Activated CD4-positive, alpha-beta T cell treated with anti-CD3 and anti-CD28 coated beads, Interleukin-2, amount 50 U/mL, for 16 hours (primary cell): ENCODE results near the gene TMCO4.
"Not testable (repeated sequence)": the region's sequence is repeated elsewhere in the genome, so short reads cannot be mapped to it uniquely, and the experiment has no call there.

Experiments used
- DNase-seq: peaks from one replicate; pipeline ENCODE4 v3.0.0-alpha.2; 2020

TMCO4 gene

GRCh38 chr1:19812875-19813642 is 13.3 kb upstream of the TMCO4 start:
- no peak for DNase-seq

DNA sequence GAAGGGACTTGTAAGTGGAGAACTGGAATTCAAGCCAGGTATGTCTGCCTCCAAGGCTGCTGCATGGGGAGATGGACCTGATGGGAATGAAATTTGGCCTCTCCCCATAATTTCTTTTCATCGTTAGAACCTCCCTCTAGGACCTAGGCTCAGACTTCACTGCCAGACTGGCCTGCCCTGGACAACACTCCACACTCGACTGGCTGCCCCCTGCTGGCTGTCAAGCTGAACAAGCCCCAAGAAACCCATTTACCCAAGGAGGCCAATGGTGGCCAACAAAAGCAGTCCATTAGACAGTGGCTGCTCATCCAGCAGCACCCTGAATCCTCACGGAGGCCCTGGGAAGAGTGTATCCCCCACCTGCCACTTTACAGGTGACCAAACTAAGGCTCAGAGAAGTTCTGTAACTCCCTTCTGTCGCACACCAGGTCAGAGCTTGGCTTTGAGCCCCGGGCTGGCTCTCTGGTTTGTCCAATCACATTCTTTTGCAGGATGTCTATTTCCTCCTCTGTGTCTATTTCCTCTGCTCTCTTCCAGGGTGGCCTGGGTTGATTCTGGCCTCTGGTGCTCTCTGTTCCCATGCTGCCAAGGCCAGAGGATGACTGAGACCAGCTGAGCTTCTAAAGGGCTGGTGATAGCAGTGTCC is 11.6 kb upstream of the TMCO4 start:
- peak; percentile 55 for DNase-seq

GRCh38 chr1:19809044-19809750 is 9.5 kb upstream of the TMCO4 start:
- no peak for DNase-seq

DNA sequence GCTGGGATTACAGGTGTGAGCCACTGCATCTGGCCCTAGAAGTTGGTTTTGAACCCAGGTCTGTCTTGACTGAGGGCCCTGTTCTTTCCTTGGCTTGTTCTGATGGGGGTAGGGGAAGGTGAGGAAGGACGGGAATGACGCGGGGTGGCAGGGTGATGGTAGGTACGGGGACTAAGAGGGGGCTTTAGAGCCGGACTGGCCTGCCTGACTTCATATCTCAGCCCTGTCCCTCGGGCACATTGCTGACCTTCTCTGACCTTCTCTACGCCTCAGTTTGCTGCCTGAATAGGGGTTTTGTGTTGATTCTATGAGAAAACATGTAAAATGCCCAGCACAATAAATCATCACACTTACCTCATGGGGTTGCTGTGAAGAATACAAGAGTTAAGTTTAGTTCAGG is 8.6 kb upstream of the TMCO4 start:
- DNase-seq: no peak

DNA sequence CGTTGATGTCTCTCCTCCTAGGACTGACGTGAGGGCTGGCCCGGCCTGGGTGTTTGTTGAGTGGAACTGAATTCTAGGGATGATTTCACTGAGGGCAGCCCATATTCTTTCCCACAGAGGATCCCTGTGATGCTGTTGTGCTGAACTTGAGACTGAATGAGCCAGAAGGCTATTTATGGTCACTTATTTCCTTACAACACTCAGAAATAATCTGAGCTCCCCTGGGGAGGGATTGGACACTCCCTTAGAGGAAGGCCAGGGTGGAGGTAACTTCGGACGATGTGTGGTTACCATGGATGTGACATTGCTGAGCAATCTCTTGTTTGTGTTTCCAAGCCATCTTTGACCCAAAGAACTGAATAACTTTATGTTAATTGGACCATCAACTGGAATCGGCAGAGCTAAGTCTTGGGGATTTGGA is 5.1 kb upstream of the TMCO4 start:
- DNase-seq: no peak

- no peak for DNase-seq
Measured at GRCh38 chr1:19802269-19802668, 2.6 kb upstream of the TMCO4 start.

DNA sequence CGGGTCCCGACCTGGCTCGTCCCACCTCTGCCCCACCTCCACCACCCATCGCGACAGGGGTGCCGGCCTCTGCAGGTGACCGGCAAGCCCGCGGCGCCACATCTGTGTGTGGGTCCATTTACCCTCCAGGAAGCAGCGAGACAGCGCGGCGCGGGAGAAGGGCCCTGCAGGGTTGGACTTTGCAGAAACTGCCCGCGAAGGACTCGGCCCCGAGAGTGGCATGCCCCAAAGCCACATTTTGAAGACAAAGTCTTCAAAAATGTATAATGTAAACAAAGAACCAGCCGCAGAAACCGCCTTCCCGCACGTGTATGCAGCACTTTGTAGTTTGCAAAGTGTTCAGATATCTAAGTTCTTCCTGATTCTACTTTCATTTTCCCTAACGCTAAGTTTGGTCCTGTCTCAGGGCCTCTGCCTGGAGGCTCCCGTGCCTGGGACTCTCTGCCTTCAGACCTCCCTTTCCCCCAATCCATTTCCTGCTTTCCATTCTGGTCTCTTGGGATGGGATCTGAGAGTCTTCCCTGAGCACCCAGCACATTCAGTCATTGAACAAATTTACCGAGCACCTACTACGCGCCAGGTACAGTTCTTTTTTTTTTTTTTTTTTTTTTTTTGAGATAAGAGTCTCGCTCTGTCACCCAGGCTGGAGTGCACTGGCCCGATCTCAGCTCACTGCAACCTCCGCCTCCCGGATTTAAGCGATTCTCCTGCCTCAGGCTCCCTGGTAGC is 524 bp upstream of the TMCO4 start:
- DNase-seq: peak; percentile 53

- DNase-seq: no peak
Measured at GRCh38 chr1:19798486-19799229, 1.1 kb downstream of the TMCO4 start.

GRCh38 chr1:19797827-19798226 is 1.9 kb downstream of the TMCO4 start:
- DNase-seq: no peak

- DNase-seq: no peak
Measured at GRCh38 chr1:19794583-19794982, 5.1 kb downstream of the TMCO4 start.

- DNase-seq: no peak
Measured at GRCh38 chr1:19793360-19794046, 6.2 kb downstream of the TMCO4 start.

GRCh38 chr1:19792237-19793002 is 7.3 kb downstream of the TMCO4 start:
- no peak for DNase-seq

DNA sequence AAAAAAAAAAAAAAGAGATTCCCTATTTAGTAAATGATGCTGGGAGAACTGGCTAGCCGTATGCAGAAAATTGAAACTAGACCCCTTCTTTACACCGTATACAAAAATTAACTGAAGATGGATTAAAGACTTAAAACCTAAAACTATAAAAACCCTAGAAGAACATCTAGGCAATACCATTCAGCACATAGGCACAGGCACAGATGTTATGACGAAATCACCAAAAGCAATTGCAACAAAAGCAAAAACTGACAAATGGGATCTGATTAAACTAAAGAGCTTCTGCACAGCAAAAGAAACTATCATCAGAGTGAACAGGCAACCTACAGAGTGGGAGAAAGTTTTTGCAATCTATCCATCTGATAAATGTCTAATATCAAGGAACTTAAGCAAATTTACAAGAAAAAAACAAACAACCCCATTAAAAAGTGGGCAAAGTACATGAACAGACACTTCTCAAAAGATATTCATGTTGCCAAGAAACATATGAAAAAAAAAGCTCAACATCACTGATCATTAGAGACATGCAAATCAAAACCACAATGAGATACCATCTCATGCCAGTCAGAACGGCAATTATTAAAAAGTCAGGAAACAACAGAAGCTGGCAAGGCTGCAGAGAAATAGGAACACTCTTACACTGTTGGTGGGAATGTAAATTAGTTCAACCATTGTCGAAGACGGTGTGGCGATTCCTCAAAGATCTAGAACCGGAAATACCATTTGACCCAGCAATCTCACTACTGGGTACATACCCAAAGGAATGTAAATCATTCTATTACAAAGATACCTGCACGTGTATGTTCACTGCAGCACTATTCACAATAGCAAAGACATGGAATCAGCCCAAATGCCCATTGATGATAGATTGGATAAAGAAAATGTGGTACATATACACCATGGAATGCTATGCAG is 9.4 kb downstream of the TMCO4 start:
- DNase-seq: not testable (repeated sequence)

GRCh38 chr1:19786988-19787423 is 12.7 kb downstream of the TMCO4 start:
- DNase-seq: no peak

DNA sequence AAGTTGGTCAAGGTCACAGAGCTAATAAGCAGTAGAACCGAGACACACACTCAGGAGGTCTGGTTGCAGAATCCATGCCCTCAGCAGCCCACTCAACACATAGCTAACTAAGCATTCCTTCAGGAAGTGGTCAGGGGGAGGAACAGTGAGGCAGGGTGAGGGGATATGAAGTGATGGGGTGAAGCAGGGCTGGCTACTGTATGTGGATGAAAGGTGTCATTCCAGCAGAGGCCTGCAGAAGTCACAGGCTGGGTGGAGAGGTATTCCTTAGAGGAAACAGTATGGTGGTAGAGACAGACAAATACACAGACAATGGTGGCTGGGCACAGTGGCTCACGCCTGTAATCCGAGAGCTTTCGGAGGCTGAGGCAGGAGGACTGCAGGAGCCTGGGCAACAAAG is 14.1 kb downstream of the TMCO4 start:
- DNase-seq: no peak

DNA sequence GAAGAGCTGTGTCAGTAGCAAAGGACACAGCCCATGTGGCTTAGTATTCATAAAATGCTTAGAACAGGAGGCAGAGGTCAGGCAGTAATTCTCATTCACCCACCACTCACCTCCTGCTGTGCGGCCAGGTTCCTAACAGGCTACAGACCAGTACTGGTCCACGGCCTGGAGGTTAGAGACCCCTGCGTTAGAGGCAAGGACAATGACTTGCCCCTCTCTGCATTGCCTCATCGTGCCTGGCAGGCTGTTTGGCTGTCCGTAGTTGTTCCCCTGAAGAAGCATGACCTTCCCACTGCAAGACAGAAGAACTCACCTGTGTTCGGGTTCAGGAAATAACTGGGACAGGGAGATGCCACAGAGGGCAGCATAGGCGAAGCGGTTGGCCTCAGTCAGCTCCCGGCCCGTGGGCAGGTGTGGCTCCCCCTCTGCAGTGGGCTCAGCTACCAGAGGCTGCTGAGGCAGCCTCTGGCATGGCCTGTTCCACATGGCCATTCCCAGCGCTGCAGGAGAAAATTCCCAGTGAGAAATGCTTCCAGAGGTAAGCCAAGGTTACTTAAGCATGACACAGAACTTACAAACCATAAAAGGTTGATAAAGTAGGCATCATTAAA is 19.3 kb downstream of the TMCO4 start:
- no peak for DNase-seq

- no peak for DNase-seq
Measured at GRCh38 chr1:19776933-19777332, 22.8 kb downstream of the TMCO4 start.

DNA sequence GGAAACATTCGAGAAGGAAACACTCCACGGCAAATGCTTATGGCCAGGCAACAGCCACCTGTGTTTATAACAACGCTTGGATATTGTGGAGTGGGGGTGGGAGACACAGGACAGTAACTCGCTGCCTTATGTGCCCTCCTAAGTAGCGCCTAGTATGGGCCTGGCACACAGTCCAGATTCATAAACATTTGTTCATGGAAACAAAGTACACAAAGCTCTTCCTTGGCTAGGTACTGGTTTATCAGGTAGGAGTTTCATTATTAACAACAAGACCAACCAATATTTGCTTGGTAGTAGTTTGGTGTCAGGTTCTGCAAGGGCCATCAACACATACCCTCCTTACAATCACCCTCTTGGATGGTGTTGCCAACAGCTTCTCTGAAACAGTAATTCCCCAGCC is 23.4 kb downstream of the TMCO4 start:
- no peak for DNase-seq

DNA sequence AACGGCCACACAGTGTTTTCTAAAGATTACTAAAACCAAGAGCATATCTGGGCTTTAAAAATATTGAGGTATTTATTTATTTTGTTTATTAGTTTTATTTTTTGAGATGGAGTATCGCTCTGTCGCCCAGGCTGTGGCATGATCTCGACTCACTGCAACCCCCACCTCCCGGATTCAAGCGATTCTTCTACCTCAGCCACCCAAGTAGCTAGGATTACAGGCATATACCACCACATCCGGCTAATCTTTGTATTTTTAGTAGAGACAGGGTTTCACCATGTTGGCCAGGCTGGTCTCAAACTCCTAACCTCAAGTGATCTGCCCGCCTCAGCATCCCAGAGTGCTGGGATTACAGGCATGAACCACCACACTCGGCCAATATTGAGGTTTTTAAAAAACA is 23.9 kb downstream of the TMCO4 start:
- DNase-seq: no peak

DNA sequence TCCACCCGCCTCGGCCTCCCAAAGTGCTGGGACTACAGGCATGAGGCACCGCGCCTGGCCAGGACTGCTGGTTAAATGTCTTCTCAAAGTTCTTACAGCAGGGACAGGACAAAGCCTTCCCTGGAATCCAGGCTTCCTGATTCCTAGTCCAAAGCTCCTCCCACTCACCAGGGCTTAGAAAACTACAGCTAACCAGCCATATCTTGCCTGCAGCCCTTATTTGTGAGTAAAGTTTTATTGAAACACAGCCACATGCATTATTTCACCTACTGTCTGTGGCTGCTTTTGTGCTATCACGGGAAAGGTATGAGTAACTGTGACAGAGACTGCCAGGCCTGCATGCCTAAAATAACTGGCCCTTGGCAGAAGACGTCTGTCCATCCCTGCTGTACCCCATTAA is 24.4 kb downstream of the TMCO4 start:
- DNase-seq: no peak
